ENCODE measurements around the gene BMP8A. TPM values are rescaled to one million over a fixed set of nuclear protein-coding genes. Genes with fewer than 3 reads are reported as not detected.

The BMP8A gene
- total RNA-seq, 1 experiment from 2014 or later: 4.1 TPM

DNA sequence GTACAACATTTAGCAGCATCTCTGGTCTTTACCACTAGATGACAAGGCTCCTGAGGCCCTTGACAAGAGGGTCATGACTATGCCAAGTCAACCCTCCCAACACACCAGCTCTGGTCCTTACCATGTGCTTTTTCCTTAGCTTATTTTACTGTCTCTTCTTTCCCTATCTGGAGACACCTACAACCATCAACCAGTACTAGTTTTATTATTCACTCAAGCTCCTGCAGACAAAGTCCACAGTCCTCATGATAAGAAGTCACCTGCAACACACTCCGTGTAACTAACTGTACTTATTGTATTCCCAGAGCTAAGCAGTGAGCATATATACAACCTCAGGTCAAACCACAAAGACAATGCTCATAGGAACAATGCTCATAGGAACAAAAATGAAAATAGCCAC, 69.8 kb downstream of the BMP8A start:
- Histone ChIP-seq H3K9ac (ENCODE audit: low read length) (no peak overlapping the region), H3K9me3 (ENCODE audit: control insufficient read depth in 1 of 2, insufficient read depth in 1 of 2, low read depth in 1 of 2, low read length in 2 of 2) (no peaks in the 10 kb centered on the region), H3K9me2 (ENCODE audit: insufficient read depth) (no peaks in the 10 kb centered on the region), H3K4me2 (ENCODE audit: low read length) (no peak overlapping the region), H3K27ac (ENCODE audit: low read depth, low read length) (no peak overlapping the region), H3K4me1 (ENCODE audit: control insufficient read depth in 1 of 2, insufficient read depth in 2 of 2, low read length in 2 of 2) (peaks cover 0 to 10% of the 10 kb centered on the region in 2 experiments; a peak in 1 of 4 replicates), H4K20me1 (ENCODE audit: insufficient read depth) (peaks cover 25% of the 10 kb centered on the region; the same call in 1 of the 2 replicates), H2AFZ (ENCODE audit: low read depth, low read length, poor library complexity, severe bottlenecking) (no peak overlapping the region), H3K79me2 (ENCODE audit: insufficient read depth, low read length) (peaks cover 54% of the 10 kb centered on the region), H3K4me3 (replicated peaks in 1 of 2; ENCODE audit: low read depth in 1 of 2, low read length in 2 of 2) (no peak overlapping the region), H3K36me3 (ENCODE audit: control insufficient read depth in 1 of 2, insufficient read depth in 2 of 2, low read length in 2 of 2) (peaks cover 55 to 60% of the 10 kb centered on the region in 2 experiments), H3K27me3 (ENCODE audit: insufficient read depth, low read length) (no peaks in the 10 kb centered on the region)
- ChIA-PET POLR2A (no interaction called here), RAD21 (ENCODE audit: low non-redundant PET in 1 of 2, low total read pairs in 2 of 2, uncharacterized antibody in 2 of 2, unreplicated experiment in 2 of 2) (no interaction called here), CTCF (no interaction called here)
- no TSS peak for BruUV-seq (replicated peaks)
- ATAC-seq (no peak), DNase-seq (ENCODE audit: low read depth, low spot score) (no peak)
- TF ChIP-seq, protein P1, sequence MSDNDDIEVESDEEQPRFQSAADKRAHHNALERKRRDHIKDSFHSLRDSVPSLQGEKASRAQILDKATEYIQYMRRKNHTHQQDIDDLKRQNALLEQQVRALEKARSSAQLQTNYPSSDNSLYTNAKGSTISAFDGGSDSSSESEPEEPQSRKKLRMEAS (IDR thresholded peaks at IDR 0.05): no peak
- TF ChIP-seq ZFX (IDR thresholded peaks at IDR 0.05) (no peak), TCF7L2 (IDR thresholded peaks at IDR 0.05; ENCODE audit: borderline replicate concordance, extremely low read depth, insufficient read depth, insufficient read length) (no peak), EGR1 (IDR thresholded peaks at IDR 0.05; ENCODE audit: low read depth) (no peak)
- intact Hi-C loops (cut with micrococcal nuclease): no loop called here

DNA sequence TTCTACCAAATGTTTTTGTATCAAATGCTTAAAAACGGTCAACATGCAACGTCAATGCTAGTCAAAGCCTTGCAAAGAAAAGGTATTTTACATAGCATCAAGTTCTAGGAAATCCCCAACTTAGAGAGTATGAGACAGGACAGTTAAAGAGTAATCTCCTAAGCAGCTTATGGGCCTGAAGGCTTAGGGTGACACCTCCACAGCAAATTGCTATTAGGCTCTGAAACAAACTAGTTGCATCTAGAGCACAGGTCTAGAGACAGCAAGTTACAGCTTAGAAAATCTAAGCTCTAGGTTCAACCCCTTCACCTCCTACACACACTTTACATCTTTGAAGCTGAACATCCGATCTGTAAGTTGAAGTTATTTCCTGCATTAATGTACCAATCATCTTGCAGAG, 71.5 kb downstream of the BMP8A start:
- Histone ChIP-seq H3K9me2 (ENCODE audit: insufficient read depth) (no peaks in the 10 kb centered on the region), H3K79me2 (ENCODE audit: insufficient read depth, low read length) (peaks cover 70% of the 10 kb centered on the region), H3K4me2 (ENCODE audit: low read length) (no peak overlapping the region), H4K20me1 (ENCODE audit: insufficient read depth) (peaks cover 33% of the 10 kb centered on the region; the same call in 1 of the 2 replicates), H3K4me1 (ENCODE audit: control insufficient read depth in 1 of 2, insufficient read depth in 2 of 2, low read length in 2 of 2) (peaks cover 0 to 10% of the 10 kb centered on the region in 2 experiments; a peak in 1 of 4 replicates), H3K36me3 (ENCODE audit: control insufficient read depth in 1 of 2, insufficient read depth in 2 of 2, low read length in 2 of 2) (peaks cover 69 to 75% of the 10 kb centered on the region in 2 experiments), H3K9ac (ENCODE audit: low read length) (no peak overlapping the region), H3K9me3 (ENCODE audit: control insufficient read depth in 1 of 2, insufficient read depth in 1 of 2, low read depth in 1 of 2, low read length in 2 of 2) (no peaks in the 10 kb centered on the region), H3K27ac (ENCODE audit: low read depth, low read length) (no peak overlapping the region), H2AFZ (ENCODE audit: low read depth, low read length, poor library complexity, severe bottlenecking) (no peak overlapping the region), H3K4me3 (replicated peaks in 1 of 2; ENCODE audit: low read depth in 1 of 2, low read length in 2 of 2) (no peak overlapping the region), H3K27me3 (ENCODE audit: insufficient read depth, low read length) (no peaks in the 10 kb centered on the region)
- POLR2A ChIA-PET: interaction anchor here (1.0 to 1.1 kb wide), 2 partner anchors 11 to 14 kb away, joined by 3 to 4 read pairs; partner anchors contain the start of gene PABPC4
- CTCF ChIA-PET: no interaction called here
- BruUV-seq (replicated peaks): no TSS peak
- ATAC-seq: no peak
- no peak for DNase-seq (ENCODE audit: low read depth, low spot score)
- intact Hi-C loops (cut with micrococcal nuclease): no loop called here
- RAD21 ChIA-PET (ENCODE audit: low non-redundant PET in 1 of 2, low total read pairs in 2 of 2, uncharacterized antibody in 2 of 2, unreplicated experiment in 2 of 2): no interaction called here
- TF ChIP-seq POLR2A (IDR thresholded peaks at IDR 0.05; ENCODE audit: borderline replicate concordance, extremely low read depth, insufficient read depth, insufficient read length) (no peak), FOSL1 (IDR thresholded peaks at IDR 0.05; ENCODE audit: low read depth) (no peak), EGR1 (IDR thresholded peaks at IDR 0.05; ENCODE audit: low read depth) (no peak), POLR2AphosphoS5 (IDR thresholded peaks at IDR 0.05; ENCODE audit: low read depth, low read length) (no peak), CEBPB (IDR thresholded peaks at IDR 0.05; ENCODE audit: low read depth) (no peak), JUND (IDR thresholded peaks at IDR 0.05) (no peak), RAD21 (IDR thresholded peaks at IDR 0.05; ENCODE audit: low read depth) (no peak), YY1 (IDR thresholded peaks at IDR 0.05; ENCODE audit: extremely low read depth, insufficient replicate concordance, low read depth, low read length) (no peak), SP1 (IDR thresholded peaks at IDR 0.05; ENCODE audit: low read depth) (no peak), ZFX (IDR thresholded peaks at IDR 0.05) (no peak), CBX3 (IDR thresholded peaks at IDR 0.05; ENCODE audit: low read depth) (no peak), SRF (IDR thresholded peaks at IDR 0.05; ENCODE audit: low read depth) (no peak), ELF1 (IDR thresholded peaks at IDR 0.05; ENCODE audit: borderline replicate concordance, low read depth) (no peak), ZNF274 (IDR thresholded peaks at IDR 0.05; ENCODE audit: low read depth, low read length) (no peak)
- TF ChIP-seq, protein P2, sequence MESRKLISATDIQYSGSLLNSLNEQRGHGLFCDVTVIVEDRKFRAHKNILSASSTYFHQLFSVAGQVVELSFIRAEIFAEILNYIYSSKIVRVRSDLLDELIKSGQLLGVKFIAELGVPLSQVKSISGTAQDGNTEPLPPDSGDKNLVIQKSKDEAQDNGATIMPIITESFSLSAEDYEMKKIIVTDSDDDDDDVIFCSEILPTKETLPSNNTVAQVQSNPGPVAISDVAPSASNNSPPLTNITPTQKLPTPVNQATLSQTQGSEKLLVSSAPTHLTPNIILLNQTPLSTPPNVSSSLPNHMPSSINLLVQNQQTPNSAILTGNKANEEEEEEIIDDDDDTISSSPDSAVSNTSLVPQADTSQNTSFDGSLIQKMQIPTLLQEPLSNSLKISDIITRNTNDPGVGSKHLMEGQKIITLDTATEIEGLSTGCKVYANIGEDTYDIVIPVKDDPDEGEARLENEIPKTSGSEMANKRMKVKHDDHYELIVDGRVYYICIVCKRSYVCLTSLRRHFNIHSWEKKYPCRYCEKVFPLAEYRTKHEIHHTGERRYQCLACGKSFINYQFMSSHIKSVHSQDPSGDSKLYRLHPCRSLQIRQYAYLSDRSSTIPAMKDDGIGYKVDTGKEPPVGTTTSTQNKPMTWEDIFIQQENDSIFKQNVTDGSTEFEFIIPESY (IDR thresholded peaks at IDR 0.05; ENCODE audit: extremely low read depth, insufficient replicate concordance, low read length): no peak
- TF ChIP-seq, protein P1 (IDR thresholded peaks at IDR 0.05): no peak
- TF ChIP-seq, protein P3, sequence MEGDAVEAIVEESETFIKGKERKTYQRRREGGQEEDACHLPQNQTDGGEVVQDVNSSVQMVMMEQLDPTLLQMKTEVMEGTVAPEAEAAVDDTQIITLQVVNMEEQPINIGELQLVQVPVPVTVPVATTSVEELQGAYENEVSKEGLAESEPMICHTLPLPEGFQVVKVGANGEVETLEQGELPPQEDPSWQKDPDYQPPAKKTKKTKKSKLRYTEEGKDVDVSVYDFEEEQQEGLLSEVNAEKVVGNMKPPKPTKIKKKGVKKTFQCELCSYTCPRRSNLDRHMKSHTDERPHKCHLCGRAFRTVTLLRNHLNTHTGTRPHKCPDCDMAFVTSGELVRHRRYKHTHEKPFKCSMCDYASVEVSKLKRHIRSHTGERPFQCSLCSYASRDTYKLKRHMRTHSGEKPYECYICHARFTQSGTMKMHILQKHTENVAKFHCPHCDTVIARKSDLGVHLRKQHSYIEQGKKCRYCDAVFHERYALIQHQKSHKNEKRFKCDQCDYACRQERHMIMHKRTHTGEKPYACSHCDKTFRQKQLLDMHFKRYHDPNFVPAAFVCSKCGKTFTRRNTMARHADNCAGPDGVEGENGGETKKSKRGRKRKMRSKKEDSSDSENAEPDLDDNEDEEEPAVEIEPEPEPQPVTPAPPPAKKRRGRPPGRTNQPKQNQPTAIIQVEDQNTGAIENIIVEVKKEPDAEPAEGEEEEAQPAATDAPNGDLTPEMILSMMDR (IDR thresholded peaks at IDR 0.05 in 2 of 3, conservative IDR thresholded peaks at IDR 0.05 in 1 of 3; ENCODE audit: borderline replicate concordance in 1 of 3, insufficient read depth in 1 of 3, low read depth in 2 of 3, low read length in 2 of 3): no peak

Measured in HCT116 (cell line).